Small intestine (tissue), 7 donors: ENCODE data around the gene CLDN8. TPM values are rescaled to one million over a fixed set of nuclear protein-coding genes. Genes with fewer than 3 reads are reported as not detected.

Experiments
- DNase-seq, 2 donors: peaks; one replicate each; pipeline versions ENCODE4 v3.0.0 to v3.0.0-alpha.2; 2013
- FAIRE-seq: peaks from 2 replicates; lab custom pipeline; 2012; peaks lifted over from hg19 to GRCh38; lab: Jason Lieb, UNC
- H3K27ac ChIP-seq, 3 donors: one replicate each; pipeline ENCODE4 v1.5.1; 2013; ENCODE audit warnings: low read length in 2 of 3, mild to moderate bottlenecking in 2 of 3, control low read depth in 1 of 3, inconsistent platforms in 1 of 3, low read depth in 1 of 3, moderate library complexity in 1 of 3
- H3K27me3 ChIP-seq, 3 donors: one replicate each; pipeline ENCODE4 v1.6.1; 2013; ENCODE audit warnings: low read length in 3 of 3, inconsistent platforms in 1 of 3; ENCODE audit not compliant: control insufficient read depth in 3 of 3, insufficient read depth in 3 of 3
- H3K36me3 ChIP-seq, 3 donors: one replicate each; pipeline ENCODE4 v1.6.1; 2013; ENCODE audit warnings: low read length in 3 of 3, inconsistent platforms in 1 of 3, low read depth in 1 of 3, mild to moderate bottlenecking in 1 of 3, moderate library complexity in 1 of 3; ENCODE audit not compliant: control insufficient read depth in 3 of 3, insufficient read depth in 2 of 3
- H3K4me1 ChIP-seq, 3 donors: one replicate each; pipeline ENCODE4 v1.6.1; 2013; ENCODE audit warnings: low read length in 2 of 3, inconsistent platforms in 1 of 3, low read depth in 1 of 3, mild to moderate bottlenecking in 1 of 3, moderate library complexity in 1 of 3; ENCODE audit not compliant: control insufficient read depth in 3 of 3, insufficient read depth in 2 of 3
- H3K4me3 ChIP-seq, 3 donors: one replicate each; pipeline ENCODE4 v1.5.1; 2013; ENCODE audit warnings: low read length in 3 of 3, control low read depth in 1 of 3, inconsistent platforms in 1 of 3, low read depth in 1 of 3, mild to moderate bottlenecking in 1 of 3, moderate library complexity in 1 of 3
- H3K9me3 ChIP-seq, 2 donors: one replicate each; pipeline ENCODE4 v1.6.1; 2013; ENCODE audit warnings: low read depth in 1 of 2, low read length in 1 of 2; ENCODE audit not compliant: control insufficient read depth in 2 of 2, insufficient read depth in 1 of 2
- WGBS, 3 donors: extraction: QIAGEN DNeasy Blood & Tissue Kit; methylation state at CpG; one replicate each; pipeline ENCODE4 v1.1.7; 2013; 5-methylcytosine and 5-hydroxymethylcytosine counted together
- polyA plus RNA-seq, 4 donors: library from polyadenylated mRNA; stranded (reverse) in 3 of 4; unstranded in 1 of 4; fragments of 200-250 nt in 3 of 4; fragments of 120-200 nt in 1 of 4; gene quantifications; one replicate each; pipeline versions ENCODE4 v1.2.1 to v1.2.3, GENCODE V29; 2013
- donor health status: healthy with polysubstance abuse.
- donor health status: control.
- donor health status: control.
- donor health status: Bipolar disorder and iron deficiency.
- donor health status: healthy.

Gene CLDN8
- polyA plus RNA-seq, 4 donors: 0.15 TPM; not detected in 3

DNA sequence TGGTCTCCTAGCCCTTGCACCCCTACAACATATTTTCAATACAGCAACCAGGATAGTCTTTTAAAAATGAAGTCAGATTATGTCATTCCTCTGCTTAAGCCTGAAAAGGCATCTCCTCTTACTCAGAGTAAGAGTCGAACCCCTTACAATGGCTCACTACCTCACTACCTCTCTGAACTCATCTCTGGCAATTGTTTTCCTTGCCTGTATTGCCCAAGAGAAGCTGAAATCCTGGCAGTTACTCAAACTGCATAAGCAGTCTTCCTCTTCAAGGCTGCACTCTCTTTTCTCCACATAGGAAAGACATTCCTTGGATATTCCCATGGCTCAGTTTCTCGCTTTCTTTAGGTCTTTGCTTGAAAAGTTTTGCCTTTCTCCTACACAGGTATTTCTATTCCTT, 22.7 kb downstream of the CLDN8 start:
- 85 to 98% (median 88%) methylated on average over 2 of the region's 2 CpGs for WGBS, 3 donors
- no peaks in the 10 kb centered on the region for H3K27me3 ChIP-seq
- no peak for FAIRE-seq

DNA sequence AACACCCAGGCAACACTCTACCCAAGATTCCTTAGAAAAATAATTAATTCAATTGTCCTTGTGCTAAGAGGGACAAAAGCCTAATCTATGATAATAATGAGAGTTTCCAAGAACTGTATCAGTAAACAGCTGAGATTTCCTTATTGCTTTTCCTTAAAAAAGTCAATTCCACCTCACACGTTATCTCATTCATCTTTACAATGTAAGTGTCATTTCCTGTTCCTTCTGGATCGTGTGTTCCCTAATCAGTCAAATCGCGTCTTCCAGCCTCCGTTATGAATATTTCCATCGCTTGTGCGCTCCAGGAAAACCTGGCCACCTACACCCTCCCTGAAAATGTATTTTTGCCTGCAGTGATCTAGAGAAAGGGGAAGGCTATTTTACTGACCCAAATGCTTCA, 25.3 kb downstream of the CLDN8 start:
- no peak for FAIRE-seq
- WGBS, 3 donors: 67 to 75% (median 73%) methylated on average over 7 of the region's 7 CpGs

More for the DNA sequence above, 22.7 kb downstream of the CLDN8 start:
- H3K4me1 ChIP-seq: no peaks in the 10 kb centered on the region
- H3K4me3 ChIP-seq: no peak overlapping the region
- H3K9me3 ChIP-seq: no peaks in the 10 kb centered on the region
- no peak overlapping the region for H3K27ac ChIP-seq
- no peak for DNase-seq
- H3K36me3 ChIP-seq: no peaks in the 10 kb centered on the region

GRCh38 chr21:30189773-30190172, 26.1 kb downstream of the CLDN8 start:
- H3K4me3 ChIP-seq: no peak overlapping the region
- H3K4me1 ChIP-seq: no peaks in the 10 kb centered on the region
- no peaks in the 10 kb centered on the region for H3K36me3 ChIP-seq
- no peaks in the 10 kb centered on the region for H3K27me3 ChIP-seq
- H3K27ac ChIP-seq: no peak overlapping the region
- H3K9me3 ChIP-seq: no peaks in the 10 kb centered on the region
- FAIRE-seq (no peak), DNase-seq (no peak)
- 55 to 68% (median 67%) methylated on average over 3 of the region's 3 CpGs for WGBS, 3 donors

More for the DNA sequence above, 25.3 kb downstream of the CLDN8 start:
- H3K4me1 ChIP-seq: no peaks in the 10 kb centered on the region
- no peak for DNase-seq
- H3K36me3 ChIP-seq: no peaks in the 10 kb centered on the region
- H3K4me3 ChIP-seq: no peak overlapping the region
- no peak overlapping the region for H3K27ac ChIP-seq
- H3K27me3 ChIP-seq: no peaks in the 10 kb centered on the region
- H3K9me3 ChIP-seq: no peaks in the 10 kb centered on the region

DNA sequence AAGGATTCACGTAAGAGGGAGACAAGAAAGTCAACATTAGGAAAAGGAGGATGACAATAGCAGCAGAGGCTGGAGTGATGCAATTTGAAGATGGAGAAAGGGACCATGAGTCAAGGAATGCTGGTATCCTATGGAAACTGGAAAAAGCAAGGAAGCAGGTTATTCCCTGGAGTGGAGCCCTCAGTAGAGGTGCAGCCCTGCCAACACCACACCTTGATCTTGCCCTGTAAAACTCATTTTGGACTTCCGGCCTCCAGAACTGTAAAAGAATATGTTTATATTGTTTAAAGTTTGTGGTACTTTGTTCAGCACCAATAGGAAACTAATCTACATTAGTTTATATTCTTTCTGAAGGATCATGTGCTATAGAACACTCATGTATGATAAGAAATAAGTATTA, 29.7 kb downstream of the CLDN8 start:
- no peaks in the 10 kb centered on the region for H3K27me3 ChIP-seq
- no peaks in the 10 kb centered on the region for H3K36me3 ChIP-seq
- WGBS, 3 donors: 65 to 74% (median 74%) methylated on average over 2 of the region's 2 CpGs
- no peaks in the 10 kb centered on the region for H3K9me3 ChIP-seq
- no peaks in the 10 kb centered on the region for H3K4me1 ChIP-seq
- FAIRE-seq (no peak), DNase-seq (no peak)
- H3K27ac ChIP-seq: no peak overlapping the region
- no peak overlapping the region for H3K4me3 ChIP-seq

DNA sequence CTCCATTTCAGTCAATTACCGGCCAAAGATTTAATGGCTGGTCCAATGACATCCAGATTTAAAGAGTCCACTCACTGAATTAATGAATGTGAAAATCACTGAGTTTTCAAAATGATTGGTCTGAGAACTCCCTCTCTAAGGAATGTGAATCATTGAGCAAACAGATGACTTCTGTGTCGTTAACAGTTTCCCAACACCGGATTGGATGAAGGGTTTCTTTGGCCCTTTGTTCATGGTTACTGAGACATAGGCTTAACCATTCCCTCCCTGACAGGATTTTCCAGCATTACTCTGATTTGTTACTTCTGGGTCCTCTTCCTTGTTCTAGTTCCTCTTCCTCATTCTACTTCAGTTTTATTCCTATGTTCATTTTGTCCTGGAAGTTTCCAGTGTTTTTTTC, 47.8 kb downstream of the CLDN8 start:
- WGBS, 3 donors: 63 to 73% (median 72%) methylated on average over 3 of the region's 3 CpGs
- DNase-seq (no peak), FAIRE-seq (no peak)
- Histone ChIP-seq H3K27me3 (no peaks in the 10 kb centered on the region), H3K9me3 (no peaks in the 10 kb centered on the region), H3K36me3 (no peaks in the 10 kb centered on the region), H3K4me1 (no peaks in the 10 kb centered on the region), H3K4me3 (no peak overlapping the region), H3K27ac (no peak overlapping the region)

- 58 to 76% (median 66%) methylated on average over 1 of the region's 1 CpG for WGBS, 3 donors
- no peaks in the 10 kb centered on the region for H3K4me1 ChIP-seq
- H3K27me3 ChIP-seq: no peaks in the 10 kb centered on the region
- no peak for FAIRE-seq
- H3K9me3 ChIP-seq: no peaks in the 10 kb centered on the region
- H3K4me3 ChIP-seq: no peak within 1 kb of the TSS
- no peak for DNase-seq
- H3K36me3 ChIP-seq: no peaks in the 10 kb centered on the region
- no peak within 1 kb of the TSS for H3K27ac ChIP-seq
Observed at GRCh38 chr21:30166705-30167104, 49.2 kb downstream of the CLDN8 start, which contains the start of gene CLDN17. Gene CLDN17 (minus strand): TSS chr21:30166805. CDS start chr21:30166617, 188 bp downstream.

DNA sequence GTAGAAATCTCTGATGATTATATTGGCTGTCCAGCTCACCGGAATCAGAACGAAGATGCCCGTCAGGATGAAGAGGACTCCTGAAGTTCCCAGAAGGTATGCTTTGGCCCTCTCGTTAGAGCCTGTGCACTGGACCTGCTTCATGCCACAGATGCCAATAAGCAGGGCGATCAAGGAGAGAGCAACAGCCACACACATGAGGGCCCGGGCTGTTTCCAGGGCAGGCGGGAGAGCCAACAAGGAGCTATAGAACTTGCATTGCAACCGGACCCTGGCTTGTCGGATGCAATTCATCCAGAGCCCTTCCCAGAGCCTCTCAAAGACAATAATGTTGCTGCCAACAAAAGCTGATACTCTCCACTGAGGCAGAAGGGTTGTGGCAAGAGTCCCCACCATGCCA, 49.7 kb downstream of the CLDN8 start:
- H3K9me3 ChIP-seq: no peaks in the 10 kb centered on the region
- H3K4me1 ChIP-seq: no peaks in the 10 kb centered on the region
- DNase-seq (no peak), FAIRE-seq (no peak)
- H3K27me3 ChIP-seq: no peaks in the 10 kb centered on the region
- H3K27ac ChIP-seq: no peak overlapping the region
- 90 to 95% (median 92%) methylated on average over 9 of the region's 9 CpGs for WGBS, 3 donors
- no peaks in the 10 kb centered on the region for H3K36me3 ChIP-seq
- no peak overlapping the region for H3K4me3 ChIP-seq

DNA sequence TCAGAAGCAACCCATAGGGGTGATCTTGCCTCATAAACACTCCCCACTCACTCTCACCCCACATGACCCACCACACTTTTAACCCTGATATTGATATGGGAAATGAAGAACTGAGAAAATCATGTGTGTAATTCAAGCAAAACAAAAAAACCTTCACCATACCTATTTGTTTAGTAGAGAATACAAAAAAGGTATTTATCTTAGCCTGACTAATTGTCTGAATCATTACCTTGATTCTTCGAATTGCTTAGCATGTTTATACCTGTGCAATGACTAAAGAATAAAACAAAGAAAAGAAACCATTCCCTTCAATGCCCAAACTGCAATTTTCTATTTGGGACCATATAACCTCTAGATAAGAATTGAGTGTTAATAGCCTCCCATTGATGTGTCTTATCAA, 51.1 kb downstream of the CLDN8 start:
- FAIRE-seq: no peak
- WGBS, 3 donors: 45 to 73% (median 65%) methylated on average over 1 of the region's 1 CpG

More for the DNA sequence above, 51.1 kb downstream of the CLDN8 start:
- H3K4me1 ChIP-seq: no peaks in the 10 kb centered on the region
- H3K4me3 ChIP-seq: no peak overlapping the region
- peaks cover 0 to 2% of the 10 kb centered on the region in 2 donors for H3K9me3 ChIP-seq
- no peaks in the 10 kb centered on the region for H3K36me3 ChIP-seq
- DNase-seq: no peak
- no peak overlapping the region for H3K27ac ChIP-seq
- no peaks in the 10 kb centered on the region for H3K27me3 ChIP-seq
